ENCODE results near the gene ARMH3.

Gene ARMH3

DNA sequence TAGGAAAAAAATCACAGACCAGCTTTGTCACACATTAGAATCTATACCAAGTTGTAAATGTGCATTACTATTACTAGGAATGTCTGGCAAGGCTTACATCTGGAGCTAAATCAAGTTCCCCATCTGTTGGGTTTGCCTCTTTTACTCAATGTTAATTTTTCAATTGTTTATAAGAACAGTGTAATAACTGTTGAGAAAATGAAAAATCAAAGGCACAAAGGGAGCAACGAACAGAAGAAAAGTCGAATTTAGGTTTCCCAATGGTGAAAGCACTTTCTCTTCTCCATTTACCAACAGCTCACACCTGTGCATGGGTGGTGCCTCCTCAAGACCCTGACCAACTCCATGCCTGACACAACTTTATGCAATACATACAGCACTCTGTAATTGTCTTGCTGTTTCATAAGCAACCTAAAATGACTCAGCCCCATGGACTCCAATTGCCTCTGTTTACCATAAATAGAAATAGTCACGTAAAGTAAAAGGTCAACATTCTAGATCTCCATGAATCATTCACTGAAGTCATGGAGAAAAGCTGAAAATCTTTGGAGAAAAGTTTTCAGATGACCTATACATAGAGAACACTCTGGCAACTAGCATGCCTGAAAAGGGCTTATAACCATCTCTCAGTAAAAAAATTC, 116.8 kb downstream of the ARMH3 start:
- DNase-seq (ENCODE audit: low spot score) = peak; percentile 56

DNA sequence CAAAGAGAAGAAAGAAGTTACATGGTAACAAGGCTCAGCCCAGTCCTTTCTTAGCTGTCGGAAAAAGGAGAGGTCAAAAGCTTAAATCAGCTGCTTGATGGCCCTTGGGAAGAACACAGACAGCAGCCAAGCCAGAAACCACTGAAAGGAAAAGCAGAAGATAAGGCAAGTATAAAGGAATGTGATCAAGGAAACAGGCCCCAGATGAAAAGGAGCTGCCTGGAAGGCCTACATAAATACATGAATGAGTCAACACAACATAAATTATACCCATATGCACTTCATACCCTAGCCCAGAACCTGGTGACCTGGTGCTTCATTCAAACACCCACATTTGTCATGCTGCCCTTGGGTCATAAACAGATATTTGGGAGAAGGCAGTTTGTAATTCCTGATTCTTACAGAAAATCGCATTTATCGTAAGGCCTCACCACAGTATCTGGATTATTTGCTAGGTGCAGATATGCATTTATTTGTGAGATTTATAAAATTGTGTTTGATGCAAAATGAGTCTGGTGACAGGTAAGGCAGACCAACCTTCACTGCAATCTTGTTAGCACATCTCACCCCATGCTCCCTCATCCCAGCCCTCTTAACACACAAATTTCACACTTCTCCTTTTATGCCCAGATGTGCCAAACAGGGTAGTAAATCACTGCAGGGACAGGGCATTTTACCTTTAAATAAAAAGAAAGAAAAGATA, 117.5 kb downstream of the ARMH3 start:
- peak; percentile 66 for DNase-seq (ENCODE audit: low spot score)

DNA sequence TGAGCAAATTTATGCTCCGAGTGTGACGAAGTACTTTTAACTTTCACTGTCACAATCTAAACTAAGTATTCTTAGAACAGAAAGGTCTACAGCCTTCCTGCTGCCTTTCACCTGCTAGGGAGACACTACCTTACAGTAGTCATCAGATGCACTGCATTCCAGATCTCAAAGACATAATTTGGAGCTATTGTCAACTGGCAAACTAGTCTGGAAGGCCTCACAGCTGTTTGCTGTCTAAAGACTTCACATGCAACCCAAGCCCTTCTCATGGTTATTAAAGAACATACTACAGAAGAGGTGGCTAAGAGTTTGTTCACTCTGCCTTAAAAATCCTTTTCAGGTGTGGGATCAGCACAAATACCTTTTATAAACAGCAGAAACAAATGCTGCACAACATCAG, 120.5 kb downstream of the ARMH3 start:
- DNase-seq (ENCODE audit: low spot score) = no peak

DNA sequence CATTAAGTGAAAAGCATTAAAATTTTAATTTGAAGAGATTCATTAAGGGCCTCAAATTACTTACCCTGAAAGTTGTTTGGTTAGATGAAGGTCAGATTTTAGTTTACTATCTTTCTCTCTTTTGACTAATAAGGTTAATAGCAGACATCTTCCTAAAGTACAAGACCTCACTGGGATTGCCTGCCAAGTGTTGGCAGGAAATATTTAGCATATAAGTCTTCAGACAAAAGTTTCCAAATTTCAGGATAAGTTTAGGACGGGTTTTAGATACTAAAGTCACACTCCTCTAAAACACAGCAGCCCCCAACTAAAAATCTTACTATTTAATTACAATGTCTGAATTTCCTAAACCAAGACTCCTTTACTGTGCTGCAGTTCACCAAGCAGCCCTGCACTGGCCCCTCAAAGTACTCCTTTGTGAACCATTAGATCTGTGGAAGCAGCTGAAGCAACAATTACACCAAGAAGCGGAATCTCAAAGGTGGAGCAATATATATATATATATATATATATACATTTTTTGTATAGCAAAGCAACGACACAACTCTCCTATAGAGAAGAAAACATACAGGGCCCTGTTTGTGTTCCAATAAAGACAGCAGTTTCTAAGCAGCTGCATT, 121.2 kb downstream of the ARMH3 start:
- DNase-seq (ENCODE audit: low spot score) = no peak

DNA sequence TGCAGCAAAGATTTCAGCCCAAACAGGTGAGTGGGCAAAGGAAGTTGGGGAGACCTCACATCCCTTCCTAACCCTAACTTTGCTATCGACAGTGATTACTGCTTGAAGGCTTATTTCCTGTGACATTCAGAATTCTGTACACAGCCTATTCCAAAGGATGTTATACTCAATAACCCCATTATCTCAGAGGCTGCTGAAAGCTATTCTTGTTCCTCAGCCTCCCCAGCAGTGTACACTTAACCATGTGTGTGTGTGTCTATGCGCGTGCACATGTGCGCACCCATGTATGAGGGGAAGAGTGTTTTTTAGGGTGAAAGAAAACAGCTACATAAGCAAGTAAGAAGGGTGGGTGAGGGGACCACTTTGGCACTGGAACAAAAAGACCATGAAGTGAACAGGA, 122.0 kb downstream of the ARMH3 start:
- no peak for DNase-seq (ENCODE audit: low spot score)

DNA sequence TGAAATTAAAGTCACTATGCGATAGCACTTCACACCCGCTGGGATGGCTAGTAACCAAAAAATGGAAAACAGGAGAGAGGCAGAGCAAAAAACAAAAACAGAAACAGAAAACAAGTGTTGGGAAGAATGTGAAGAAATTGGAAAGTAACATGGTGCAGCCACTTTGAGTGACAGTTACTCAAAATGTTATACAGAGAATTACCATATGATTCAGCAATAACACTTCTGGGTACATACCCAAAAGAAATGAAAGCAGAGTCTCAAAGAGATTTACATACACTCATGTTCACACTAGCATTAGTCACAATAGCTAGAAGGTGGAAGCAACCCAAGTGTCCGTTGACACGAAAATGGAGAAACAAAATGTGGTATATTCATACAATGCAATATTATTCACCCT, 123.8 kb downstream of the ARMH3 start:
- DNase-seq (ENCODE audit: low spot score) = no peak

DNA sequence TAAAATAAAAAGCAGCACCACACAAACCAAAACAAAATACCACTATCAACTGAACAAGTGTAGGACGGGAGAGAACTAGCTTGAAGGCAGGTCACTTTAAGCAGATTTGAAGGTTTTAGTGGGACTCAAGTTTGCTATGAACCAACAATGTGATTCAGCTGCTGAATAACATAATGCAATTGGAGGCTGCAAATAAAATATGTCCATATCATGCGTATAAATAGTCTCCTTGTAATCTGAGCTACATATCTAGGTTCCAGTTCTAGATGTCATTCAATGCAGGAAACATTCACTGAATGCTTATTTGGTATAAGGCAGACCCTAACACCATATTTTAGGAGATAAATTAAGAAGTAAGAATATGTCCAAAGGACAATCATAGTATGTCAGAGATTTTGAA, 130.9 kb downstream of the ARMH3 start:
- no peak for DNase-seq (ENCODE audit: low spot score)

DNA sequence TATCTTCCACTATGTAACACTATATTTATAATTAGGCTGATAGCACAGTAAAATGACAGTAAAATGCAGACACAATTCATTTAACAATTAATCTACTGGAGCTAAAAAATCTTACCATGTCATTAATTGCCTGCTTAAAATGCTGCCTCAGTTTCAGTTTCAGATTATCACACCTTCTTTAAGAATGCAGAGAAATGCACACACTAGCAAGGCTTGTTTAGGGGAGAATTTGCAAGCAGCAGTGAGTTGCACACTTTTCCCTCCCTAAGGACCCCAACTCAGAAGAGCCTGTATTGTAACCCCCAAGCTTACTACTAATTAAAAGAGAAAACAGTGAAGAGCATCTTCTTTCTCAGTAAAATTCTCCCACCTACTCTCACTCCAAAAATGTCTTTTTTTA, 132.7 kb downstream of the ARMH3 start:
- DNase-seq (ENCODE audit: low spot score) = no peak

DNA sequence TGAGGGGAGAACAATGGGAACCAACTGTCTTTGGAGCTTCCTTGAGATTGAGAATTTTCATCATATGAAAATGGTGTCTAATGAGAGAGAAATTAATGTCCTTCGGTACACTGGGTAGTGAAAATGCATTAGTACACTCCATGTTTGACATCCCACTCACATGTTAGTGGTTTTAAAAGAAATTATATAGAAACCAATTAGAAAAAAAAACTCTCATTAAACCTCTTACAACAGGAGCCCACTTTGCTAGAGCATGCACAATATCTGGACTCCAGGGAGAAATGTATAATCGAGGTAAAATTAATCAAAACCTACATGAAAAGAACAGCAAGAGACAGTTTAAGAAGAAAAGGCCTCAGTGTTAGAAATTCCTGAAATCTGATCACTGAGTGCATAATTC, 133.1 kb downstream of the ARMH3 start:
- DNase-seq (ENCODE audit: low spot score) = no peak

DNA sequence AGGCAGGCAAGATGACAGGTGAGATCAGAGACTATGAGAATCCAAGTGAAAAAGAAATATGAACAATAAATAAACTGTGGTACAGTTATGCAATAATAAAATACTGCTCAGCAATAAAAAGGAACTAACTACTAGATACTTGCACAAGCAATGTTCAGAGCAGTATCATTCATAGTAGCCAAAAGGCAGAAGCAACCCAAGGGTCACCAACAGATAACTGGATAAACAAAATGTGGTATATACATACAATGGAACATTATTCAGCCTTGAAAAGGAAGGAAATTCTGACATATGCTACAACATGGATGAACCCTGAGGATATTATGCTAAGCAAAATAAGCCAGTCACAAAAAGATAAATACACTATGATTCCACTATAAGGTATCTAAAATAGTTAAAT, 135.4 kb downstream of the ARMH3 start:
- no peak for DNase-seq (ENCODE audit: low spot score)

DNA sequence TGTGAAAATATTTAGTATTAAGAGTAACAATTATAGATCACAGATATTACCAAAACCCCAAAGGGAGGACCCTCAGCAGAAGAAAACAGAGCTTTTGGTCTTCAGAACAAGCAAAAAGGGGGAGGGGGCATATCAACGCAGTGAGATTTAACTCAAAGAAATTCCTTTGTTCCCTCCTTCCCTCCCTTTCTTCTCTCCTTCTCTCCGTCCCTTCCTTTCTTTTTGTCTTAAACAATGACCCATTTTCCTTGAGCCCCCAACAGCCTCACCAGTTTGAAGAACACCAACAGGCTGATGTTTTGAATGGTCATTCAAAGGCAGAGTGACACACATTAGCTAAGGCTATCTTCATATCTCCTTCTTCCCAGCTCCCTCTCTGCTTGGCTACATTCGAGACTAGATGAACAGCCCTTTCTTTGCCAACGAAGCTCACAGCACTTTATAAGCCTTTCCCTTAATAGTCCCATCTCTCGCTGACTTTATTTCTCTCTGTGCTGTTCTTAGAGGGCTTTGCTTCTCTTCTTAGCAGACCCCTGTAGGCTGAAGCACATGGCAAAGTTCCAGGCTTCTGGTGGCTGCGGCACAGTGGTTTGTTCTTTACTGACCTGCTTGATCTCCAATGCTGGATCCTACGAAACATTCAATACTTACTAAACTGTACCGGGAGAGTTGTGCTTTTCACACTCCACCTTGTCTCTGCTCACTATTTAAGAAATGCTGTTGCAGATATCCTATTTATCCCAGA, 136.8 kb downstream of the ARMH3 start:
- DNase-seq (ENCODE audit: low spot score) = no peak

DNA sequence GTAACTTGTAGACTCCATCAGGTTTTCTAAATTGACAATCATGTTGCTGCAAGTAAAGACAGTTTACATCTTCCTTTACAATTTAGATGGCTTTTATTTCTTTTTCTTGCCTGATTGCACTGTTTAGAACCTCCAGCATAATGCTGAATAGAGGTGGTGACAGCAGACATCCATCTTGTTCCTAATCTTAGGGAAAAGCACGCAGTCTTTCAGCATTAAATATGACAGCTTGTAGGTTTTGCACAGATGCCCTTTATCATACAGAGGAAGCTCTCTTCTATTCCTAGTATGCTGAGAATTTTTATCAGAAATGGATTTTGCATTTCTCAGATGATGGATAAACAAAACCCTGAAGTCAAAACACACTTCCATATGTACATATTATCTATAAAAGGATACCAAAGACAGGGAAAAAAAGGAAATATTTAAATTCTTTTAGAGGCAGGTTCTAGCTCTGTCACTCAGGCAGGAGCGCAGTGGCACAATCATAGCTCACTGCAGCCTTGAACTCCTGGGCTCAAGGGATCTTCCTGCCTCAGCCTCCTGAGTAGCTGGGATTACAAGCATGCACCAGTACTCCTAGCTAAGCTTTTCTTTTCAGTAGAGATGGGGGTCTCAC, 143.3 kb downstream of the ARMH3 start:
- no peak for DNase-seq (ENCODE audit: low spot score)

DNA sequence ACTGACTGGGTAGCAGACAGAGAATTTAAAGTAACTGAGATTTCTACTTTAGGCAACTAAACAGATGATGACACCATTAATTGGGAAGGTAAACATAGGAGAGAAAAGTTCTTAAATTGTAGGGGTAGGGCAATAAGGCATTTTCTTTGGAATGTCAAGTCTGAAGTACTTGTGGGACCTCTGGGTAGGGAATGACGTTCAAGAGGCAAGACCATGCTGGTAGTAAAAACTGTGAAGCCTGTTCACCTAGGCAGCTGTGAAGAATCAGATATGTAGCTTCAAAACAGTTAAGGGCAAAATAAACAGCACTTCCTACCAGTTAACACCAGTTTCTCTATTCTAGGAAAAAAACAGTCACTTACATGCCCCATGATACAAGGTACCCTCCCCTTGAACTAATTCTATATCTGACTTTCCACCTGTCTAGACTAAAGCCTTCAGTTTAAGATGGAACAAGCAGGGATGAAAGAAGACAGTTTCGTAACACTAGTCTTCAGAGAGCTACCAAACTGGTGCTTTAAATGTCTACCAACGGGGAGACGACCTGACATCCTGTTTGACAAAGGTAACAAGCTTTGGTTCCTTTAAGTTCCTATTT, 149.3 kb downstream of the ARMH3 start:
- DNase-seq (ENCODE audit: low spot score) = no peak

DNA sequence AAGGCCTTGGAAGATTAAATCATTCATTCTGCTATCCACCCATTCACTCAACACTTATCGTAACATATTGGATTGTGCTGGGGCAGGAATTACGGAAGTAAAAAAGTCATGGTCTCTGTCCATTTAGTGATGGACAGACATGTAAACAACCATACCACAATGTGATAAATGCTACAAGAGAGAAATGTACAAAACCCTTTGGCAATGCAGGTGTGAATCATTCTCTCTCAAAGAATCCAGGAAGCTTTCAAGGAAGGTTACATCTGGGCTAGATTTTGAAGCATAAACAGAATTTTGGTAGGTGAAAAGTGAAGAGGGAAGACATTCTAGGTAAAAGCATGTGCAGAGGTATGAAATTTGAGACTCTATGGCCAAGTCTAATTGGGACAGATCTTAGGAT, 150.7 kb downstream of the ARMH3 start:
- DNase-seq (ENCODE audit: low spot score) = no peak

DNA sequence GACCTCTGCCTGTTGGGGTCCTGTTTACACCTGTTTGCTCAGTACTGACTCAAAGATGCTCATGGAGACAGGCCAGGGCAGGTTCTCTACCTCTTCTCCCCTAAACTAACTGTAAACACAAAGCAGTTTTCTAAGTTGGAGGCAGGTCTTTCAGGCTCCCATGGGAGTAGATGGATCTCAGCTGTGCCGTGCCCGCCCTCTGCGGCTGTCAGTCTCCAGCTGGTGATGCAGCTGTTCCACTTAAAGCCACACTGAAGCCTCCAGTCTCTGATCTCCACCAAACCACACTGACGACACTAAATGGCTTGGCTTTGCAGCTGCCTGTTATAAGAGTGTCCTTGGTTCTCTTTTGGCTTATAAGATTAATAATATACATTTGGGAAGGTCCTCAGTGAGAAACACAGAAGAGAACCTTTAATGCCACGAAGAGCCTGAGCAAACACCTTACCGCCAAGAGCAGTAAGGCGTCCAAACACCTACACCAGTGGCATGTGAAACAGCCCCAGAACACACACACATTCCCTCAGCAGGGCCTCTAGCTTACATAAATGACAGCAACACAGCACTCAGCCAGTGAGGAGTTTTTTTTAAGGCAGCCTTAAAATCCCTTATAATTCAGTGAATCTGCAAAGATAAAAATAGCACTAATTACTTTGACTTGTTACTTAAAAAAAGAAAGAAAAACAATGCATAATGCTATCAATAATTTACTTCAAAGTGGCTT, 152.0 kb downstream of the ARMH3 start:
- no peak for DNase-seq (ENCODE audit: low spot score)

DNA sequence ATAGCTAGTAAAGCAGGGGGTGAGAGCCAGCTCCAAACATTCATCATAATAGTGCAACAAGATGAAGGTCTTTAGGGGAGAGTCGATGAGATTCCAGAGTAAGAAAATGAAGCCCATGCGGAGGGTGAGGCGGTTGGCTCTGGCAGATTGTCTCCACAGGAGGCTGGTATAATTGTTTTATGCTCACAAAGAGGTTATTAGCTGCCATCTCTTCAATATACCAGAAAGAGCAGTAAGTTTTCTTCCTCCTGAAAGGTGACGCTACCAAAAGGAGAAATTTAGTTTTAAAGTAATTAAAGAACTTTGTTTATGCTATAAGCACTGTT, 153.2 kb downstream of the ARMH3 start:
- DNase-seq (ENCODE audit: low spot score) = no peak

DNA sequence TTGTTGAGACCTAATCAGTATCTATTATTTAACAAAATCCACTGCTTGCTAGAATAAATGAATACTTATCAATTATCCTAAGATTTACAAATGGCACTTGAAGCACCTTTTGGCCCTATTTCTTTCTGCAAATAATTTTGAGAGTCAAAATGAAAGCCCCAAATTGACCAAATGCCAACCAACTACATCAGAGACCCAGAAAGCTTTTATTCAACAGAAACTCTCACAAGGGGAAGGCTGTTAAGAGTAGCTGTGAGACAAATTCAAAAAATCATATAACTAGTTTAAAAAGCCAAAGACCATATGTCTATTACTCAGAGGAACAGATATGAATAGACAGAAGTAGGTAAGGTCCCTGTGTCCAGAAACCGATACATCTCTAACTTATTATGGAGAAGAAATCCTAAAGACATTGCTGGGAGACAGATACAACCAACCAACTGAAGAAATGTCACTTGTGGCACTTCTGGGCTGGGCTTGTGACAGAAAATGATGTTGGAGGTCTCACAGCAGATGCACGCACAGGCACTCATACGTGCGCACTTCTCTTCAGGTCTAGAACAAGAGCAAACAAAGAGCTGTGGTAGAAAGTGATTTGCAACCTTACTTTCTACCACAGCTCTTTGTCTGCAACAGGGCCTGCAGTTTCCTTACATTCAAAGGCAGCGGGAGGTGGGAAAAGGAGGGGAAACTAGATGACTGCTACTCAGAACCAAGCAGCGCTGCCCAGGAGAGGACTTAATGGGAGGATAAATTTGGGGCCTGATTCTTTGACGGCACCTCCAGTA, 153.7 kb downstream of the ARMH3 start:
- no peak for DNase-seq (ENCODE audit: low spot score)

DNA sequence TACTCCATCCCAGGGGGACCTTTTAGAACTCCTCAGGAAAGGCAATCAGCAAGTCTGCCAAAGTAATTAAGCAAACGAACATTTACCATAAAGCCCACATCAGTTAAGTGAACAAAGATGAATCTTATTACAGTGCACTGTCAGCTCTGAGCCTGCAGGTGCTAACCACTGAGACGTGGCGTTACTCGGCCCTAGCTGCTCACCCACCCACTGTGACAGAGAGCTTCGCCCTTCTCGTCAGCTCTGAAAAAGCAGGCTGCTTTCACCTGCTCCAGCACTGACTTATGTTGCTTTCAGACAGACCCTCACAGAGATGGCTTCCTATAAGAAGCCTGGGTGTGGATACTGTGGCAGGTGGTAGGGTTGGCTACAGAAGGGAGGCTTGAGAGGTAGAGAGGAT, 154.6 kb downstream of the ARMH3 start:
- DNase-seq (ENCODE audit: low spot score) = no peak

DNA sequence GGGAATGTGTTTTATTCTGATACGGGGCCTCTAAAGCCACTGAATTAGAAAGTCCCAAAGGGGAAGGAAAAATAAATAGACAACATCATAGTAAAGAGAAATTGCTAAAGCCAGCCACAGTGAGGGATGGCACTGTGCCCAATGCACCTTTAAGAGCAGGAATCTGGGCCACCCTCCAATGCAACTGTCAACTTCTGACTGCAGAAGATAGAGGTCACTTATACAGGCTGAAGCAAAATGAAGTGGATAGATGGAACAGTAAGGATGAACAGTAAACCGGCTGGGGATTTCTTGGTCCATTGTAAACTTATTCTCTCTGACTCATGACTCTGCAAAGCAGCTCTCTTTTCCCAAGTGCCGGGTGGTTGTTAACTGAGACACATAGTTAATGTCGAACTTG, 158.3 kb downstream of the ARMH3 start:
- no peak for DNase-seq (ENCODE audit: low spot score)

DNA sequence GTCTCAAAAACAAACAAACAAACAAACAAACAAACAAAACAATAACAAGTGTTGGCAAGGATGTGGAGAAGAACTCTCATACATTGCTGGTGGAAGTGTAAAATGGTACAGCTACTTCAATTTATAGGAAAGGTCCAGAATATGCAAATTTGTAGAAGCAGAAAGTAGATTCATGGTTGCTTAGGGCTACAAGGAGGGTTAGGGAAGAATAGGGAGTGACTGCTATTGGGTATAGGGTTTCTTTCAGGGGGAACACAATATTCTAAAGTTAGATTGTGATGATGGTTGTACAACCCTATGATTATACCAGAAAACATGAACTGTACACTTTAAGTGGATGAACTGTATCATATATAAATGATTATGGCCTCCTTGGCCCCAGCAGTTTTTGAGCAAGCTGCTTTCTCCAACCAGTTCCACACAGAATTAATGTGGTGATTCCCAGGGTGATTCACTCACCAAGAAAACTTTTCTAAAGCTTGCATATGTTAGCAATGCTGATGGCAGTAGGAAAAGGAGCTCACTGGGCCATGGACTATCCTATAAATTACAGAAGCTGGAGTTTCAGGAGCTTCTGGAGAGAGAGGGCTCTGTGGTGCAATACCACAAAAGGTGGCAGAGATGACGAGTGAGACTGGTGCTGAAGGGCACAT, 159.6 kb downstream of the ARMH3 start:
- DNase-seq (ENCODE audit: low spot score) = no peak
